ENCODE data around the gene CDS2.

- TF ChIP-seq CTCF (IDR thresholded peaks at IDR 0.05) (peak in 5 of 12 donors; percentile 14 to 50 (median 28)), POLR2A (IDR thresholded peaks at IDR 0.05) (peak; percentile 49 to 97)
Measured at GRCh38 chr20:5119435-5120184, 7.2 kb upstream of the CDS2 start, which contains the start of gene PCNA.
